NCI-H510A treated with DMSO at 0.1 percent for 48 hours (cell line): ENCODE results near the gene EML3.
"Not testable (repeated sequence)": the region's sequence is repeated elsewhere in the genome, so short reads cannot be mapped to it uniquely, and the experiment has no call there.

ENCODE experiments used
- DNase-seq: peaks from one replicate; lab custom pipeline; 2025; lab: John Stamatoyannopoulos, UW

The EML3 gene

DNA sequence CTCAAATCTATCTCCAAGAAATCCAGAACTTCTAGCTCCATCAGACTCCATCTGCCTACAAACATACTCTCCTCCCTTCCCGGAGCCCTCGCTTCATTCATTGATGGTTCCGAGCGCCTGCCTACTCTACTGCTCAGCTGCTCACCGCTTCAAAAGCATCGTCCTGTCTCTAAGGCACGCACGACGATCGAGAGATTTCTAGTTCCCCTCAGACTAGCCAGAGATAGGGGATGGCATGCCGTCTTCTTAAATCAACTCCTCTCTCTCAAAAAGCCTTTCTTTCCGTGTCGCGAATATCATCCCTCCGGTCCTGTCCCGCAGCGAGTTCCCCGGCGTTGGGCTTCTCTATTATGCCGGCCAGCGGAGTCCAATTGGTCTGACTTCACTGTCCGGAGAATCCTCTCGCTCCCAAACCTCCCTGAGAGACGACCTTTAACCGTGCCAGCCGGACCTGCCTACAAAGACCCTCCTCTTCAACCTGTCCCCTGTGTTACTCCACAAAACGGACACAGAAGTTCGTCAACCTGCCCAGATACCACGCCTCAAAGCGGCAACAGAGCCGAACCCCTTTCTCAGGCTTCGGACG, 39.5 kb downstream of the EML3 start:
- DNase-seq: peak; percentile 22

DNA sequence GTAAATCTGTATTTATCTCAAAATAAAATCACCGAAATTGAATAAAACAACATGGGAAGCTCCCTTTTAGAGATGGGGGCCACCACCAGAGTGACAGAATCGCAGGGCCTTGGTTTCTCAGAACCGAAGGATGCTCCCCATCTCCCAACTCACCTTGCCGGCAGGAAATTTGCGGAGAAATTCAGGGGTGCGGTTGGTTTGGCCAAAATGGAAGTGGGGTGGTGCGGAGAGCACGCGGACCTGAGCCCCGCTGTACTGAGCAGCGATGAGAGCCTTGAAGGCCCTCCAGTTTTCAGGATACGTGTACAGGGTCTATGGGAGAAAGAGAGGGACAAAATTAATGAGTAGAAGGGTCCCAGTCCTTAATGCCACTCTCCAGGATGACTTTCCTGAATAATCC, 40.1 kb downstream of the EML3 start:
- no peak for DNase-seq

- not testable (repeated sequence) for DNase-seq
Measured at GRCh38 chr11:62571493-62571892, 41.1 kb downstream of the EML3 start.

GRCh38 chr11:62570903-62571302, 41.7 kb downstream of the EML3 start:
- DNase-seq: not testable (repeated sequence)

GRCh38 chr11:62569611-62570010, 43.0 kb downstream of the EML3 start:
- no peak for DNase-seq

GRCh38 chr11:62567018-62567633, 45.4 kb downstream of the EML3 start:
- no peak for DNase-seq

DNA sequence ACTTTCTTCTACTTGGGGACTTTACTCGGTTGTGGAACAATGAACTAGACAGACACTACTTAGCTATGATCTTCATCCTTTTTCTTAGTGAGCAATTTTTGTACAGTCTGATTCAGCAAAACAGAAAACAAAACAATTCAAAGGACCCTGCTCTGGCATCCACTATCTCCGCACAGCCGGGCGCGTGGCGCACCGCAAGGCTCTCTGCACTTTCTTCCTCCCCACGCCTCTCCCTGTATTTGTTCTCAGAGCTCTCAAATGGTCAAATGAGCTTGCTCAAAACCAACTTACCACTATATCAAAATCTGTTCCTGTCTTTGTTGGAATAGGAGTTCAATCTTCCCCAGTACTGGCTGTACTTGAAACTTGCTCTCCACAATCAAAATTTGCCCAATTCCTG, 46.3 kb downstream of the EML3 start:
- no peak for DNase-seq

- no peak for DNase-seq
Measured at GRCh38 chr11:62565100-62565802, 47.3 kb downstream of the EML3 start.

DNA sequence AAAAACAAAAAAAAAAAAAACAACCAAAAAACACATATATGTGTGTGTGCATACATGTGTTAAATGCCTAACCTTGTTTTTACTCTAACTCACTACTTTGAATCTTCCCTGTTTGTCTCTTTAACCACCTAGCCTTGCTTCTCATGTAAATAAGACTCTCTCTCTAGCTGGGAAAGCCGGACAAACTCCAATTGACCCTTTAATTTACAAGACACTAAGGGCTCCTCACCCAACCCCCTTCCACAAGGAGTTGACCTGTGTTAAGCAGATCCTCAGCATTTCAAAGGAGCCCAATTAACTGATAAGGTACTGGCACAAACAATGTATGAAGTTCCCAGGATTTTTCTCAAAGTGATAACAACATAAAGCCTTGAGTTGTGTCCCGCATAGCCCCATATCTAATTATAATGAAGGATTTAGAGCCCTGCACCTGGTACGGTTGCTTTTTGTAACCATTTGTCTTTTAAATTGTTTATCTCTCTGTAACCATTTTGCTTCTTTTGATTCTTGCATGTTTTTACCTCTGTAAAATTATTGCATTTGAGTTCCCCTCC, 50.8 kb downstream of the EML3 start:
- not testable (repeated sequence) for DNase-seq

GRCh38 chr11:62560566-62561103, 51.9 kb downstream of the EML3 start:
- peak; percentile 54 for DNase-seq

DNA sequence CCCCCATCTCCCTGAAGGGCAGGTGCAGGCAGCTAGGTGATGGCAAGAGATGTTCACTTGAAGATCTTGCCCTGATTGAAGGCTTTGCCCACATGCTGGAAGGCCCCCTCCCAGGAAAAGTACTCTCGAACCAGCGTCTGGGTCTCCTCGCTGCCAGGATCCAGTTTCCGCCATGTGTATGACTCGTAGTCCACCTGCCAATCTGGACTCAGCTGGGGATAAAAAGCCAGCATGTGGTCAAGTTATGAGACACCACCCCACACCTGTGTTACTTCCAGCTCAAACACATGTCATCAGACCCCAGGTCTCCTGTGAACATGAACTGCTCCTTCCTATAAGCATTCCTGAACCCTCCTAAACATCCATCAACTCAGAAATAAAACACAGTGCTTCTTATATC, 52.9 kb downstream of the EML3 start:
- DNase-seq: not testable (repeated sequence)

DNA sequence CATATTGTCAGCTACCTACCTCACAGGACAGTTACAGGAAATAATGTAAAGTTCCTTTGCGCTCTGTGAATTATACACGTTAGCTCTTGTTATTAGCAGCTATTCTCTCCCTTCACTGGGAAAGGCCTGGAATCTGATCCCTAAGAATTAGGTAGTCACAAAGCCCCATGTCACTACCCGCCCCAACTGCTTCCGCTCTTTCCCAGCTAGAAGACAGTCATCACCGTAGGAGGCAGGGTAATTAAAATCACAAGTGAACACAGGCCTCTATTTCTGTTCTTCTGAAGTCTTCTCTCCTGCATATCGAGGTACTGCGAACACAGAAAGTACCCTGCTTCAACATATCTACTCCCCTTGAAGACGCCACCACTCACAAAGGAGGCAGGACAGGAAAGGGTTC, 53.4 kb downstream of the EML3 start:
- no peak for DNase-seq

GRCh38 chr11:62558669-62559068, 53.9 kb downstream of the EML3 start:
- DNase-seq: no peak

GRCh38 chr11:62556875-62557631, 55.5 kb downstream of the EML3 start:
- DNase-seq: no peak

GRCh38 chr11:62556108-62556874, 56.3 kb downstream of the EML3 start:
- peak; percentile 46 for DNase-seq

GRCh38 chr11:62555464-62556107, 57.0 kb downstream of the EML3 start:
- DNase-seq: no peak

DNA sequence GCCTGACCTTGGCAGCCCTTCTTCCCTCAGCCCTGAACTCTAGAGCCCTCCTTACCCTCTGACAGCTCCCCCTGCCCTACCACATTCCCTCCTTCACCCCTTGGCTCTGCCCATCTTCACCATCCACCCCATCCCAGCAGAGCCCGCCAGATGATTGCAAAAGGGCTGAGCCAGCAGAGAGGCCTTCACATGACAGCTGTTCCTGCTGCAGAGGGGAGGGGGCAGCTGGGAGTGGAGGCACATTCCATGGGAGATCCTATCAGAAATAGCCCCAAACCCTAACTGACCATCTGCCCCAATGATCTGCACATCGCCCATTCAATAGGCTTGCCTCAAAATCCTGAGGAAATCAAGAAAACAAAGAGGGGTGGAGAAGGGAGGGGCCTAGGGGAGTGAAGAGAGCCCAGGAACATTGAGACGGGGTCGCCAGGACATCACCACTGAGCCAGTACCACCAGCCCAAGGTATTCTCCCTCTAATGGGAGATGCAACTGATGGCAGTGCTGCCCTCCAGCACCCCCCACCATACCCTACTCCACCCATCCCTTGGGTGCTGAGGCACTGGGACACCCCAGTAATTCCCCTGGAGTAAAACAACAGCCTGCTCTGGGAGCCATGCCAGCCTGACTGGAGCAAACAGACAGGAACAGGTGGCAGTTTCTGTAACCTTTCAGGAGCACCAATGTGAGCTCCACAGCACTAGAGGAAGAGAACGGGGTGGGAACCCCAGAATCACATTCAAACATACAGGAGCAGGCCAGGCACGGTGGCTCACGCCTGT, 58.0 kb downstream of the EML3 start:
- DNase-seq: no peak

- no peak for DNase-seq
Measured at GRCh38 chr11:62553839-62554361, 58.7 kb downstream of the EML3 start.

- DNase-seq: peak; percentile 12
Measured at GRCh38 chr11:62553080-62553838, 59.3 kb downstream of the EML3 start.
